GM19455 (cell line): ENCODE results near the gene EEF2K.
"Not testable (repeated sequence)": the region's sequence is repeated elsewhere in the genome, so short reads cannot be mapped to it uniquely, and the experiment has no call there.

Experiments
- ATAC-seq: cut with Tn5 transposase; IDR thresholded peaks from one replicate; pipeline ENCODE4 v1.9.1; 2021; ENCODE audit not compliant: unreplicated experiment

The EEF2K gene

DNA sequence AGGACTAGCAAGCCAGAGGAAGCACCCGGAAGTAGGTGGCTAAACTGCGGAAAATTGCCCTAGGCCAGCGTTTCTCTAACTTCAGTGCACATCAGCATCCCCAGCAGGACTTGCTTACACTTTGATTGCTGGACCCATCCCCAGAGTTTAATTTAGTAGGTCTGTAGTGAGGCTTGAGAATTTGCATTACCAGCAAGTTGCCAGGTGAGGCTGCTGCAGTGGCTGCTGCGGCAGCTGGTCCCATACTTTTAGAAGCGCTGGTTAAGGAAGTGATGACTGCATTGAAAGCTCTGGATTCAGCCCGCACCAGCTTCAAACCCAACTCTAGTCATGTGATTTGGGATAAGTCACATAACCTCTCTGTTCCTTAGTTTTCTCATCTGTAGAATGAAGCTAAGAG lies 4.2 kb downstream of the EEF2K start:
- ATAC-seq = no peak

DNA sequence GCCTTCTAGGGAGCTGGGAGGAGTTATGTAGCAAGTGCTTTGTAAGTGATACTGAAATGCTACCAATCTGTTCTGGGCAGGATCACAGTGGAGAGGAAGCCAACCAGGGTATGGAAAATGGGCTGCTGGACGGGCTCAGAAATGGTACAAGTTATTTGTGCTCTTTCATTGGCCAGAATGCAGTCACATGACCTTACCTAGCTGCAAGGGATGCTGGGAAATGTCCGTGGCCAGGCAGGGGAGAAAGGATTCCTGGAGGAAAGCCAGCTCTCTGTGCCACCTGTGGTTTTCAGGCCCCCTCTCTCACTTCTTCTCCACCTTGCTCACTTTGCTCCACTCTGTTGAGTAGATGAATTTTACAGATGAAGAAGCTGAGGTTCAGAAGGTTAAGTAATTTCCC lies 4.8 kb downstream of the EEF2K start:
- no peak for ATAC-seq

DNA sequence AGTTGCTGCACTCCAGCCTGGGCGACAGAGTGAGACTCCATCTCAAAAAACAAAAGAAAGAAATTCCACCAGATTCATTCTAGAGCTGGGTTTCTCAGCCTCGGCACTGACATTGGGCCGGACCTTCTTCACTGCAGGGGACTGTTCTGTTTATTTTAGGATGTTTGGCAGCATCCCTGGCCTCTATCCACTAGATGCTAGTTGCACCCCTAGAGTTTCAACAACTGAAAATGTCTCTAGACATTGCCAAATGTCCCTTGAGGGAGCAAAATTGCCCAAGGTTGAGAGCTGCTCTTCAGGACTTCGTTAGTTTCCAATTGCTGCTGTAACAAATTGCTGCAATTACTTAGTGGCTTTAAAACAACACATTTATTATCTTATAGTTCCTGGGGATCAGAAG lies 7.2 kb downstream of the EEF2K start:
- ATAC-seq = no peak

DNA sequence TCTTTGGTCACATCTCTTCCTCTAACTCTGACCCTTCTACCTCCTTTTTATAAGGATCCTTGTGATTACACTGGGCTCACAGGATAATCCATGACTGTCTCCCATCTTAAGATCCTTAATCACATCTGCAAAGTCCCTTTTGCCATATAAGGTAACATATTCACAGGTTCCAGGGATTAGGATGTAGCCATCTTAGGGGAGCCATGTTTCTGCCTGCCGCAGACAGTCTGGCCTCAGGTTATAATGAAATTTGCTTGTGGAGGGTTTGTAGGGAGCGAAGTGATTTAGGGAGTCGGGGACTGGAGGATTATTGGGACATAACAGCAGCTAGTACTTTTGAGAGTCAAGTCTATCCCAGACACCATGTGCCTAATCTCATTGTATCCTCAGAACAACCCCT lies 7.7 kb downstream of the EEF2K start:
- ATAC-seq = no peak

DNA sequence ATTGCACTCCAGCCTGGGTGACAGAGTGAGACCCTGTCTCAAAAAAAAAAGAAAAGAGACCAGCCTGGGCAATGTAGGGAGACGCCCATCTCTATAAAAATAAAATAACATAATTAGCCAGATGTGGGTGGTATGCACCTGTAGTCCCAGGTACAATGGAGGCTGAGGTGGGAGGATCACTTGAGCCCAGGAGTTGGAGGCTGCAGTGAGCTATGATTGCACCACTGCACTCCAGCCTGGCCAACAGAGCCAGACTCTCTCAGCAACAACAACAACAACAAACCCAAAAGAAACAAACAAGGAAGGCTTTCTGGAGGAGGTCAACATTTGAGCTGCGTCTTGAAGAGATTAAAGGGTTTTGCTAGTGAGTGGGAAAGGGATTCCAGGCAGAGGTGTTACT lies 8.3 kb downstream of the EEF2K start:
- no peak for ATAC-seq

GRCh38 chr16:22214889-22215288 lies 8.8 kb downstream of the EEF2K start:
- no peak for ATAC-seq

DNA sequence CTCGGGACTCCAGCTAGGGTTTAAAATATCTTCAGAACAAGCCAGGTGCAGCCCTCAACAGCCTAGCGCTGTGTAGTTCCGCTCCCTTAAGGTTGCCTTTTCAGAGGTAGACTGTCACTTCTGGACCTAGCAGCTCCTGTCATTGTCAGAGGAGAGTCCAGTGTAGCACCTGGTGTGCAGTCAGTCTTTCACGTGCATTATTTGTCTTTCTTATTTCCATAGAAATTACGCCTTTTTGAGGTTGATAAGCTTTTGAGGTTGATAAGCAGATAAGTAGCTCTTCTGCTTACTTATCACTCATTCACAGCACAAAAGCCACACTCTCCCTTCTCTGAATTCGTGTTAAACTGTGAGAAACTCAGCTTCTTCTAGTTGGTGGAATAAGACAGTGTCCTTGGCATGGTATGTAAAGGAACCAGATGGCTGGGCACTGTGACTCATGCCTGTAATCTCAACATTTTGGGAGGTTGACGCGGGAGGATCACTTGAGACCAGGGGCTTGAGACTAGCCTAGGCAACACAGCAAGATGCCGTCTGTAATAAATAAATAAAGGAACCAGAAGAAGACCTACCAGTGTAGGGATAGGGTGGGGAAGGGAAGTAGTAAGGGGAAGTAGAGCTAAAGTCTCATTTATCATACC lies 10.2 kb downstream of the EEF2K start:
- no peak for ATAC-seq

DNA sequence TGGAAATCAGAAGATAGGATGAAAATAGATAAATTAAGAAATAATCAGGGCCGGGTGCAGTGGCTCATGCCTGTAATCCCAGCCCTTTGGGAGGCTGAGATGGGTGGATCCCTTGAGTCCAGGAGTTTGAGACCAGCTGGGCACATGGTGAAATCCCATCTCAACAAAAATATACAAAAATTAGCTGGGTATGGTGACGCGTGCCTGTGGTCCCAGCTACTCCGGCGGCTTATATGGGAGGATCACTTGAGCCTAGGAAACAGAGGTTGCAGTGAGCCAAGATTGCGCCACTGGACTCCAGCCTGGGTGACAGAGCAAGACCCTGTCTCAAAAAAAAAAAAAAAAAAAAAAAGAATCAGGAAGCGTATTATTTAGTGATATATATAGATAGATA lies 10.8 kb downstream of the EEF2K start:
- not testable (repeated sequence) for ATAC-seq

GRCh38 chr16:22217890-22218730 lies 12.0 kb downstream of the EEF2K start:
- ATAC-seq = peak; percentile 78

GRCh38 chr16:22219389-22220068 lies 13.5 kb downstream of the EEF2K start:
- no peak for ATAC-seq

GRCh38 chr16:22220069-22220440 lies 14.0 kb downstream of the EEF2K start:
- no peak for ATAC-seq

DNA sequence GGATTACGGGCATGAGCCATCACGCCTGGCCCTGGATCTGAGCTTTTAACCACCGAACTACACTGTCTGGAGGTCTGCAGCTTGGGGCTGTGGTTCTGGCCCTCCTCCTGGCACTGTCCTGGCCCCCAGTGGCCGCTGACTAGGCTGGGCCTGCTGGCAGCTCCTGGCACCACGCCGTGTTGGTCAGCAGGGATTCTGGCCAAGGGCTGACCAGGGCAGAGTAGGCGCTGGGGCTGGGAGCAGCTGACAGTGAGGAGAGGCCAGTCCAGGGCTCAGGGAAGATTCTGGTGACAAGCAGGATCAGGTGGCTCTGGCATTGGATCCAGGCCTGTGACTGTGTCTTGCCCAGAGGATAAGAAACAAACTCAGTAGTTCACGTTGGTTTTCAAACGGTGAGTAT lies 14.6 kb downstream of the EEF2K start:
- ATAC-seq = no peak

DNA sequence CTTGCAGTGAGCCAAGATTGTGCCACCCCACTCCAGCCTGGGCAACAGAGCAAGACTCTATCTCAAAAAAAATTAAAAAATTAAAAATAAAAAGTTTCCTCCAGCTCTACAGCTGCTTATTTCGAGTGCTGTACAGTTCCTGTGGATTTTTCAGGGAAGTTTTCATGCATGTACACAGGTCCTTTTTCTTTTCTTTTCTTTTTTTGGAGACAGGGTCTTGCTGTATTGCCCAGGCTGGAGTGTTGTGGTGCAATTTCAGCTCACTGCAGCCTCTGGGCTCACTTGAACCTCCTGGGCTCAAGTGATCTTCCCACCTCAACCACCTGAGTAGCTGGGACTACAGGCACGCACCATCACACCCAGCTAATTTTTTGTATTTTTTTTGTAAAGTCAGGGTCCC lies 15.9 kb downstream of the EEF2K start:
- no peak for ATAC-seq

GRCh38 chr16:22222998-22223397 lies 16.9 kb downstream of the EEF2K start:
- no peak for ATAC-seq

GRCh38 chr16:22225060-22225459 lies 19.0 kb downstream of the EEF2K start:
- no peak for ATAC-seq

- no peak for ATAC-seq
Measured at GRCh38 chr16:22229889-22230288, 23.8 kb downstream of the EEF2K start.

- no peak for ATAC-seq
Measured at GRCh38 chr16:22232277-22233036, 26.4 kb downstream of the EEF2K start.

- no peak for ATAC-seq
Measured at GRCh38 chr16:22233037-22233372, 26.9 kb downstream of the EEF2K start.

DNA sequence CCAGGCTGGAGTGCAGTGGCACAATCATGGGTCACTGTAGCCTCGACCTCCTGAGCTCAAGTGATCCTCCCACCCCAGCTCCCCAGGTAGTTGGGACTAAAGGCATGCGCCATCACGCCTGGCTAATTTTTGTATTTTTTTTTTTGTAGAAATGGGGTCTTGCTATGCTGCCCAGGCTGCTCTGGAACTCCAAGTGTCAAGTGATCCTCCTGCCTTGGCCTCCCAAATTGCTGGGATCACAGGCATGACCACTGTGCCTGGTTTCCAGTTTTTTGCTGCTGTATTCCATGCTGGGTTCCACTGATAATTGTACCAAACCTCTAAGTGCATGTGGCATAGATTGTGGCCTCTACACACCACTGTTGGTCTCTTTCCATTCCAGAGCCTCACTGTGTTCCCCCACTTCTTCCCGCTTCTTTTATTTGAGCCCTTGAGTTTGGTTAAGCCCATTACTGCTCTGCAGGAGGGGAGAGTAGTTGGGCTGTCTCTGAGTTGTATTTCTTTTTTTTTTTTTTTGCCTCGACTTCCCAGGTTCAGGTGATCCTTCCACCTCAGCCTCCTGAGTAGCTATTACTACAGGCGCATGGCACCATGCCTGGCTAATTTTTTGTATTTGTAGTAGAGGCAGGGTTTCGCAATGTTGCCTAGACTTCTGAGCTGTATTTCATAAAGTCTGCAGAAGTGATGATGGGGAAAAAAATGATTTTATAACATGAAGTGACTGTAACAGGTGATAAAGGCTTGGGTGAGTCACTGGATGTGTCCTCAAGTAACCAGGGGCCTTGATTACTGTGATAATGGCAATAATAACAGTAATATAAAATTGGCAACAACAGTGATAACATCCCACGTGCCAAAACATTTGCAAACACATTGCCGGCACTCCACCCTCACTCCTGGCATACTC lies 30.0 kb downstream of the EEF2K start:
- ATAC-seq = no peak

DNA sequence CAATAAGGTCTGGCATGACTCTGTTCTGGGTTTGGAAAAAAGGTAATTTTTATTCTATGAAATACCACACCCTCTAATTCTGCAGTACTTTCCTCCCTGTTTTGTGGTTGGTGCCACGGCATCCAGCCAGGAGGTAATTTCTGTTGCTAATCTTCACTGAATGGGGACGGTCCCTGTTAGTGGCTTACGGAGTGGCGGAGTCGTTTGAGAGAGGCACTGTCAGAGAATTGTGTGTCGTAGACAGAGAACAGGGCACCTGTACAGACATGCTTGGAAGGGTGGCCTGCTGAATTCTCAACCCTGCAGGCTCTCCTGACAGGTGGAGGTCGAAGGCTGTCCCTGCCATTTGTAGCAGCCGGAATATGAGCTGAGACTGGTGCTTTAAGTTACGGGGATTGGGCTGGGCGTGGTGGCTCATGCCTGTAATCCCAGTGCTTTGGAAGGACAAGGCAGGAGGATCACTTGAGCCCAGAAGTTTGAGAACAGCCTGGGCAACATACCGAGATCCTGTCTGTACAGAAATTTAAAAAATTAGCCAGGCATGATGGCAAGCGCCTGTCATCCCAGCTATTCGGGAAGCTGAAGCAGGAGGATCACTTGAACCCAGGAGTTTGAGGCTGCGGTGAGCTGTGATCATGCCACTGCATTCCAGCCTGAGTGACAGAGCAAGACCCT lies 33.2 kb downstream of the EEF2K start:
- ATAC-seq = no peak
